ENCODE measurements around the gene RHBG. TPM values are rescaled to one million over a fixed set of nuclear protein-coding genes. Genes with fewer than 3 reads are reported as not detected.

Gene RHBG
- total and polyA plus RNA-seq, 2 experiments from 2014 or later, result 1.2 to 1.6 TPM

DNA sequence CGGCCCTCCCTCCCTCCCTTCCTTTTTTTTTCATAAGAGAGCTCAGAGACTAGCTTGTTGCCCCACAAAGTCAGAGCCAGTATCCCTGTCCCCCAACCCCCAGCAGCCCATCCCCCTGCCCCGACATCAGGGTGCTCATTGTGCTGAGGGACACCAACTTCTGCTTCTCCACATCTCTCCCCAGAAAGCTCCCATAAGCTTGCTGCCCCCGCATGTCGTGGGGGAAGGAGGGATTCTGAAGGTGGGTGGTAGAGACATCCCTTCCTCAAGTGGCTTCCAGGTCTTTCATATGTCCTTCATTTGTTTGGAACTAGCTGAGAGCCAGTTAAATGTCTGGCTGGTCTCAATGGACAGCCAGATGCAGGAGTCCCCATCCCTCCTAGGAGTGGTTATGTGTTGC lies 41.2 kb downstream of the RHBG start (continued):
- no peak for TF ChIP-seq ZNF462 (CRISPR knock-in tag; IDR thresholded peaks at IDR 0.05)

DNA sequence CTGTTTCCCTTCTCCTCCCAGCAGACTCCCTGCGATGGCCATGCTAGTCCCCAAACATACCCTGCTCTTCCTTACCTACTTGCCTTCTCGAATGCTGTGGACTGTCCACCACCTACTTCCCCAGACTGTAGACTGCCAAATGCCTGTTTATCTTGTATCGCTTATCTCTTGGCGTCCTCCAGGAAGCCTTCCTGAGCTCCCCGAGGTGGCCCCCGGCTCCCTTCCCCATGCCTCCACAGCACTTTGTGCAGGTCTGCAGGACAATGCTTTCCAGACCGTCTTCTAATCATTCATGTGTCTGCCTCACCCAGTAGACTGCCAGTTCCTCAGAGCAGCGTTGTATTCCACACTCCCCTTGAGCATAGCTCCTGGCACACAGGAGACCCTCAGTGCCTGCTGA lies 41.7 kb downstream of the RHBG start:
- Histone ChIP-seq H3K79me2 (replicated peaks; ENCODE audit: insufficient read depth) (no peaks in the 10 kb centered on the region), H3K27ac (ENCODE audit: low read depth) (no peak overlapping the region), H4K20me1 (replicated peaks; ENCODE audit: insufficient read depth) (no peaks in the 10 kb centered on the region; the same call in 1 of the 2 replicates), H3K4me2 (no peak overlapping the region), H3K27me3 (ENCODE audit: insufficient read depth) (peaks cover 5% of the 10 kb centered on the region; the same call in 1 of the 2 replicates), H2AFZ (no peak overlapping the region), H3K9me2 (ENCODE audit: insufficient read depth) (0 out of 2 replicates have a peak, but pooled peaks cover 9% of the 10 kb centered on the region), H3F3A (replicated peaks; ENCODE audit: low read depth) (0 out of 2 replicates have a peak, but pooled peaks cover 5% of the 10 kb centered on the region), H3K4me1 (ENCODE audit: insufficient read depth) (peaks cover 18% of the 10 kb centered on the region), H3K4me3 (no peak overlapping the region), H3K36me3 (ENCODE audit: insufficient read depth) (no peaks in the 10 kb centered on the region; the same call in 1 of the 2 replicates)
- H3K27me3 Mint-ChIP-seq (ENCODE audit: insufficient read depth, low read depth, poor library complexity), result peaks cover 25% of the 10 kb centered on the region
- H3K27ac Mint-ChIP-seq, result no peak overlapping the region
- DNase-seq (ENCODE audit: low spot score), result no peak
- H3K36me3 Mint-ChIP-seq (ENCODE audit: low read depth), result no peaks in the 10 kb centered on the region
- ATAC-seq, result no peak
- no peaks in the 10 kb centered on the region for H3K9me3 Mint-ChIP-seq
- H3K4me3 Mint-ChIP-seq, result no peak overlapping the region; the same call in 2 of the 3 replicates
- H3K4me1 Mint-ChIP-seq, result peaks cover 31% of the 10 kb centered on the region
- TF ChIP-seq EZH2phosphoT487 (IDR thresholded peaks at IDR 0.05; ENCODE audit: unreplicated experiment), result no peak
- TF ChIP-seq ETS1 (IDR thresholded peaks at IDR 0.05), result no peak
- TF ChIP-seq EZH2 (IDR thresholded peaks at IDR 0.05; ENCODE audit: low read depth, unreplicated experiment), result no peak
- no peak for TF ChIP-seq CREB1 (CRISPR knock-in tag; IDR thresholded peaks at IDR 0.05; ENCODE audit: low read depth)
- no peak for TF ChIP-seq ZNF114 (CRISPR knock-in tag; IDR thresholded peaks at IDR 0.05)
- TF ChIP-seq ZNF331 (CRISPR knock-in tag; IDR thresholded peaks at IDR 0.05; ENCODE audit: low read depth), result no peak
- TF ChIP-seq, protein P1, sequence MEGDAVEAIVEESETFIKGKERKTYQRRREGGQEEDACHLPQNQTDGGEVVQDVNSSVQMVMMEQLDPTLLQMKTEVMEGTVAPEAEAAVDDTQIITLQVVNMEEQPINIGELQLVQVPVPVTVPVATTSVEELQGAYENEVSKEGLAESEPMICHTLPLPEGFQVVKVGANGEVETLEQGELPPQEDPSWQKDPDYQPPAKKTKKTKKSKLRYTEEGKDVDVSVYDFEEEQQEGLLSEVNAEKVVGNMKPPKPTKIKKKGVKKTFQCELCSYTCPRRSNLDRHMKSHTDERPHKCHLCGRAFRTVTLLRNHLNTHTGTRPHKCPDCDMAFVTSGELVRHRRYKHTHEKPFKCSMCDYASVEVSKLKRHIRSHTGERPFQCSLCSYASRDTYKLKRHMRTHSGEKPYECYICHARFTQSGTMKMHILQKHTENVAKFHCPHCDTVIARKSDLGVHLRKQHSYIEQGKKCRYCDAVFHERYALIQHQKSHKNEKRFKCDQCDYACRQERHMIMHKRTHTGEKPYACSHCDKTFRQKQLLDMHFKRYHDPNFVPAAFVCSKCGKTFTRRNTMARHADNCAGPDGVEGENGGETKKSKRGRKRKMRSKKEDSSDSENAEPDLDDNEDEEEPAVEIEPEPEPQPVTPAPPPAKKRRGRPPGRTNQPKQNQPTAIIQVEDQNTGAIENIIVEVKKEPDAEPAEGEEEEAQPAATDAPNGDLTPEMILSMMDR (conservative IDR thresholded peaks at IDR 0.05; ENCODE audit: low read depth in 2 of 2), result no peak
- TF ChIP-seq NANOG (IDR thresholded peaks at IDR 0.05; ENCODE audit: borderline replicate concordance), result no peak
- no peak for TF ChIP-seq POLR2AphosphoS5 (IDR thresholded peaks at IDR 0.05; ENCODE audit: low read depth)
- no peak for TF ChIP-seq STAT1 (IDR thresholded peaks at IDR 0.05; ENCODE audit: unreplicated experiment)

Measured in GM23338 (cell line).